ENCODE data around the gene LCE5A. TPM values are rescaled to one million over a fixed set of nuclear protein-coding genes. Genes with fewer than 3 reads are reported as not detected.

LCE5A gene
- total RNA-seq, 2 experiments from 2014 or later: not detected

DNA sequence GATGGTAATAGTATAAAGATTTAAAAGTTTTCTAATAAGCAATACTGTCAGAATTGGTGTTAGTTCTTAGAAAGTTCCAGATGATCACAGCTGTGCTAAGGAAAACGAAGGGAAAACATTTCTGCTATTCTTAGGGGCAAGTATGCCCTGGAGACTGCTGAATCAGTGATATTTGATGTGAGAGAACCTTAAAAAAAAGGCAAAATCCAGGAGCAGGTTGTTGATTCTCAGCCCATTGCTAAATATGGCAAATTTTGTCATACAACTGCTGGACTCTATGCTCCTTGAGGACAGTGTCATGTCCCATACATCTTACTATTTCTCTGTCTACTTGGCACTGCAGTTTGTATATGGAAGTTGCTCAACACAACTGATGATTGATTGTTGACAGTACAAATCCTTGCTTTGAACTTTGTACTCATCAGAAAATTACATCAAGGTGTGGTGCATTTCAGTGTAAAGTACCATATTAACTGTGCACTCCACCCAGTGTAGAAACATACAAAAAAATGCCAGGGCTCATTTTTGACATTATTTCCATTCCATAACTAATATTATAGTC, 14.6 kb downstream of the LCE5A start:
- no peak for TF ChIP-seq EZH2phosphoT487 (IDR thresholded peaks at IDR 0.05; ENCODE audit: borderline replicate concordance, low read depth, low read length)
- TF ChIP-seq, protein P1, sequence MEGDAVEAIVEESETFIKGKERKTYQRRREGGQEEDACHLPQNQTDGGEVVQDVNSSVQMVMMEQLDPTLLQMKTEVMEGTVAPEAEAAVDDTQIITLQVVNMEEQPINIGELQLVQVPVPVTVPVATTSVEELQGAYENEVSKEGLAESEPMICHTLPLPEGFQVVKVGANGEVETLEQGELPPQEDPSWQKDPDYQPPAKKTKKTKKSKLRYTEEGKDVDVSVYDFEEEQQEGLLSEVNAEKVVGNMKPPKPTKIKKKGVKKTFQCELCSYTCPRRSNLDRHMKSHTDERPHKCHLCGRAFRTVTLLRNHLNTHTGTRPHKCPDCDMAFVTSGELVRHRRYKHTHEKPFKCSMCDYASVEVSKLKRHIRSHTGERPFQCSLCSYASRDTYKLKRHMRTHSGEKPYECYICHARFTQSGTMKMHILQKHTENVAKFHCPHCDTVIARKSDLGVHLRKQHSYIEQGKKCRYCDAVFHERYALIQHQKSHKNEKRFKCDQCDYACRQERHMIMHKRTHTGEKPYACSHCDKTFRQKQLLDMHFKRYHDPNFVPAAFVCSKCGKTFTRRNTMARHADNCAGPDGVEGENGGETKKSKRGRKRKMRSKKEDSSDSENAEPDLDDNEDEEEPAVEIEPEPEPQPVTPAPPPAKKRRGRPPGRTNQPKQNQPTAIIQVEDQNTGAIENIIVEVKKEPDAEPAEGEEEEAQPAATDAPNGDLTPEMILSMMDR (conservative IDR thresholded peaks at IDR 0.05; ENCODE audit: low read length): no peak
- H2AFZ ChIP-seq (ENCODE audit: low read length): no peak overlapping the region
- CTCF ChIA-PET (ENCODE audit: unreplicated experiment): no interaction called here

DNA sequence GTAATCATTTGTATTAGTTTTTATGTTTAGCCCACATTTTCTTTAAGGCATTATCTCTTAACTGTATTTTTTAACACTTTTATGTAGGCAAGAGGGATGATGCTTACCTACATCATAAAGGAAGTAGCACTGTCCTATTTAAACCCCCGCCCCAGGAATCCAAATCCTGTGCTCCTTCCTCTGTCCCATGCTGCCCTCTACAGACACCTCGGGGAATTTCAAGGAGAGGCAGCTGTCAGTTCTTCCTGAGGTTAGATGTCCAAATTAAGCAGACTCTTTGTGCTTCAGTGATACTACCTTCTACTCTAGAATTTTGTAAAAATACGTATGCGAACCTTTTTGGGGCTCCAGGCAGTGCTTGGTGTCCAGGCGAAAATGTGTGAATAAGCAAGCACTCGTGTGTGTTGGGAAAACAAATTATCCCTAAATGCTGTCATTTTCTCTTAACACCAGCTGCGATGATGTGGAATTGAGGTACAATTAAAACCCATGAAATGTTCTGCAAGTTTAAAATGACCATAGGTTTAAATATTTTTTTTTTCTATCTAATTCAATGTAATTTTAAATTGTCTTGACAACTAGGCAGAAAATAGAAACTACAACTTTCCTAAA, 22.8 kb downstream of the LCE5A start:
- Histone ChIP-seq H3K79me2 (ENCODE audit: insufficient read depth, low read depth, low read length) (no peaks in the 10 kb centered on the region), H3K9me3 (ENCODE audit: low read length) (no peaks in the 10 kb centered on the region), H4K20me1 (ENCODE audit: insufficient read depth, low read length) (no peaks in the 10 kb centered on the region), H2AFZ (ENCODE audit: low read length) (no peak overlapping the region), H3K4me2 (ENCODE audit: low read length) (no peak overlapping the region), H3K4me3 (ENCODE audit: low read depth, low read length, poor library complexity, severe bottlenecking) (no peak overlapping the region), H3K27ac (ENCODE audit: low read depth, low read length, poor library complexity, severe bottlenecking) (no peak overlapping the region), H3K36me3 (ENCODE audit: insufficient read depth, low read length) (no peaks in the 10 kb centered on the region), H3K9me2 (ENCODE audit: insufficient read depth, low read length) (no peaks in the 10 kb centered on the region), H3K4me1 (ENCODE audit: insufficient read depth, low read length, poor library complexity, severe bottlenecking) (no peaks in the 10 kb centered on the region)
- peak; percentile 24 for DNase-seq (ENCODE audit: low spot score)
- no peak for TF ChIP-seq EZH2phosphoT487 (IDR thresholded peaks at IDR 0.05; ENCODE audit: borderline replicate concordance, low read depth, low read length)
- TF ChIP-seq, protein P1 (conservative IDR thresholded peaks at IDR 0.05; ENCODE audit: low read length): peak; percentile 84
- intact Hi-C loops (cut with micrococcal nuclease; ENCODE audit: unreplicated experiment): no loop called here
- no TSS peak for BruUV-seq (replicated peaks)
- CTCF ChIA-PET (ENCODE audit: unreplicated experiment): no interaction called here
- POLR2A ChIA-PET: interaction anchor here (0.6 kb wide), 1 partner anchor 104 kb away, joined by 9 read pairs; no protein-coding TSS in a partner anchor

More for the DNA sequence above, 14.6 kb downstream of the LCE5A start:
- no peaks in the 10 kb centered on the region for H3K36me3 ChIP-seq (ENCODE audit: insufficient read depth, low read length)
- H3K4me2 ChIP-seq (ENCODE audit: low read length): no peak overlapping the region
- H3K4me1 ChIP-seq (ENCODE audit: insufficient read depth, low read length, poor library complexity, severe bottlenecking): no peaks in the 10 kb centered on the region
- intact Hi-C loops (cut with micrococcal nuclease; ENCODE audit: unreplicated experiment): no loop called here
- H3K9me2 ChIP-seq (ENCODE audit: insufficient read depth, low read length): no peaks in the 10 kb centered on the region
- H3K27ac ChIP-seq (ENCODE audit: low read depth, low read length, poor library complexity, severe bottlenecking): no peak overlapping the region
- POLR2A ChIA-PET: no interaction called here
- no peaks in the 10 kb centered on the region for H4K20me1 ChIP-seq (ENCODE audit: insufficient read depth, low read length)
- BruUV-seq (replicated peaks): no TSS peak
- H3K9me3 ChIP-seq (ENCODE audit: low read length): no peaks in the 10 kb centered on the region
- no peaks in the 10 kb centered on the region for H3K79me2 ChIP-seq (ENCODE audit: insufficient read depth, low read depth, low read length)
- no peak overlapping the region for H3K4me3 ChIP-seq (ENCODE audit: low read depth, low read length, poor library complexity, severe bottlenecking)
- DNase-seq (ENCODE audit: low spot score): no peak

GRCh38 chr1:152535774-152536173, 25.2 kb downstream of the LCE5A start:
- Histone ChIP-seq H3K27ac (ENCODE audit: low read depth, low read length, poor library complexity, severe bottlenecking) (no peak overlapping the region), H3K79me2 (ENCODE audit: insufficient read depth, low read depth, low read length) (no peaks in the 10 kb centered on the region), H3K4me3 (ENCODE audit: low read depth, low read length, poor library complexity, severe bottlenecking) (no peak overlapping the region), H3K36me3 (ENCODE audit: insufficient read depth, low read length) (no peaks in the 10 kb centered on the region), H3K9me3 (ENCODE audit: low read length) (no peaks in the 10 kb centered on the region), H3K4me2 (ENCODE audit: low read length) (no peak overlapping the region), H3K4me1 (ENCODE audit: insufficient read depth, low read length, poor library complexity, severe bottlenecking) (no peaks in the 10 kb centered on the region), H3K9me2 (ENCODE audit: insufficient read depth, low read length) (no peaks in the 10 kb centered on the region), H2AFZ (ENCODE audit: low read length) (no peak overlapping the region), H4K20me1 (ENCODE audit: insufficient read depth, low read length) (no peaks in the 10 kb centered on the region)
- POLR2A ChIA-PET: no interaction called here
- CTCF ChIA-PET (ENCODE audit: unreplicated experiment): no interaction called here
- BruUV-seq (replicated peaks): no TSS peak
- intact Hi-C loops (cut with micrococcal nuclease; ENCODE audit: unreplicated experiment): no loop called here
- no peak for DNase-seq (ENCODE audit: low spot score)
- TF ChIP-seq EZH2phosphoT487 (IDR thresholded peaks at IDR 0.05; ENCODE audit: borderline replicate concordance, low read depth, low read length): no peak
- TF ChIP-seq, protein P1 (conservative IDR thresholded peaks at IDR 0.05; ENCODE audit: low read length): no peak

Measured in OCI-LY7 (cell line).